K562 (cell line): ENCODE results near the gene SFN. TPM values are rescaled to one million over a fixed set of nuclear protein-coding genes. Genes with fewer than 3 reads are reported as not detected.

ENCODE experiments used
- ATAC-seq: fragments of 200-7000 bp; cut with Tn5 transposase; 3 replicates; pipeline ENCODE4 v1.9.1; 2020; ENCODE audit warnings: moderate library complexity
- BruUV-seq: library from RNA; stranded (reverse); fragments of 400-500 nt; replicated peaks from 2 replicates; lab custom pipeline; 2021; lab: Mats Ljungman, UMichigan
- CTCF ChIA-PET: fragments of 300-600 bp; formaldehyde crosslinking; extraction: SDS; loops from one replicate; lab custom pipeline; 2021; ENCODE audit warnings: low intra/inter-chr PET ratio; lab: Yijun Ruan, JAX
- POLR2A ChIA-PET: fragments of 300-600, 350-650 bp; sonication (Branson Sonifier 250); formaldehyde crosslinking; extraction: SDS; loops from one replicate; lab custom pipeline; 2021; ENCODE audit warnings: antibody characterized with exemption, inconsistent platforms; lab: Yijun Ruan, JAX
- DNase-seq, 4 experiments: peaks; one replicate each; pipeline versions ENCODE4 v3.0.0 to v3.0.0-alpha.2; 2011 to 2018; ENCODE audit warnings: low spot score in 3 of 4, mixed read lengths in 3 of 4; ENCODE audit errors: extremely low read depth in 1 of 4
- FAIRE-seq: peaks from 2 replicates; lab custom pipeline; 2011; peaks lifted over from hg19 to GRCh38; lab: Jason Lieb, UNC
- H2AFZ ChIP-seq: 2 replicates; pipeline ENCODE4 v1.6.0; 2011; ENCODE audit warnings: low read depth, low read length, control low read depth, inconsistent platforms
- H3K27ac ChIP-seq: fragments of 200-600 bp; 3 replicates; pipeline ENCODE4 v1.8.0; 2011; ENCODE audit warnings: low read depth, mild to moderate bottlenecking, control low read depth, inconsistent platforms, low read length, moderate library complexity, mixed read lengths; ENCODE audit errors: extremely low read depth
- H3K27me3 ChIP-seq, 2 experiments: fragments of 300-600 bp in 1 of 2; 2 replicates in 1 of 2; 3 replicates in 1 of 2; pipeline versions ENCODE4 v1.6.0 to v1.8.0; 2011; ENCODE audit warnings: inconsistent platforms in 2 of 2, low read length in 2 of 2, mild to moderate bottlenecking in 1 of 2, mixed read lengths in 1 of 2, moderate library complexity in 1 of 2; ENCODE audit not compliant: control insufficient read depth in 2 of 2, insufficient read depth in 2 of 2
- H3K36me3 ChIP-seq: fragments of 300-600 bp; 3 replicates; pipeline ENCODE4 v1.8.0; 2011; ENCODE audit warnings: mild to moderate bottlenecking, low read length, inconsistent platforms; ENCODE audit not compliant: control insufficient read depth, insufficient read depth
- H3K4me1 ChIP-seq, 2 experiments: fragments of 200-600 bp in 1 of 2; replicated peaks in 1 of 2; 2 replicates in 1 of 2; 3 replicates in 1 of 2; pipeline versions ENCODE4 v1.5.1 to v1.8.0; 2011; ENCODE audit warnings: inconsistent platforms in 2 of 2, low read length in 2 of 2, mild to moderate bottlenecking in 1 of 2, mixed read lengths in 1 of 2, moderate library complexity in 1 of 2; ENCODE audit not compliant: control insufficient read depth in 2 of 2, insufficient read depth in 2 of 2
- H3K4me2 ChIP-seq: 2 replicates; pipeline ENCODE4 v1.6.1; 2011; ENCODE audit warnings: low read length, control low read depth, inconsistent platforms, mixed read lengths; ENCODE audit not compliant: insufficient read depth
- H3K4me3 ChIP-seq: fragments of 200-600 bp; sonication (generic), shearing (Covaris generic); 2 replicates; pipeline ENCODE4 v1.5.1; 2016; ENCODE audit warnings: control low read depth, inconsistent platforms
- H3K79me2 ChIP-seq: fragments of 200-600 bp; 3 replicates; pipeline ENCODE4 v1.8.0; 2011; ENCODE audit warnings: low read length, inconsistent platforms; ENCODE audit not compliant: control insufficient read depth, insufficient read depth
- H3K9ac ChIP-seq, 2 experiments: 2 replicates each; pipeline versions ENCODE4 v1.6.0 to v1.6.1; 2011; ENCODE audit warnings: low read depth in 2 of 2, low read length in 2 of 2, control low read depth in 1 of 2, inconsistent platforms in 1 of 2, mild to moderate bottlenecking in 1 of 2, mixed read lengths in 1 of 2; ENCODE audit not compliant: insufficient read depth in 1 of 2
- H3K9me1 ChIP-seq: one replicate; pipeline ENCODE4 v1.6.0; 2011; ENCODE audit warnings: inconsistent platforms, mild to moderate bottlenecking, low read length, moderate library complexity; ENCODE audit not compliant: control insufficient read depth, insufficient read depth
- H3K9me3 ChIP-seq: replicated peaks from 2 replicates; pipeline ENCODE4 v1.5.1; 2011; ENCODE audit warnings: low read depth, low read length, inconsistent platforms; ENCODE audit not compliant: control insufficient read depth, insufficient read depth
- H4K20me1 ChIP-seq: replicated peaks from 2 replicates; pipeline ENCODE4 v1.6.1; 2011; ENCODE audit warnings: low read length, inconsistent platforms, mixed read lengths; ENCODE audit not compliant: control insufficient read depth, insufficient read depth
- CREB5 ChIP-seq: fragments of 250-450 bp; sonication (Bioruptor Pico); IDR thresholded peaks from 2 replicates; pipeline ENCODE4 v1.5.0; 2020; ENCODE audit warnings: mild to moderate bottlenecking
- CTCF ChIP-seq, 3 experiments: IDR thresholded peaks in 2 of 3; conservative IDR thresholded peaks in 1 of 3; 2 replicates each; pipeline ENCODE4 v1.5.1; 2011 to 2012; ENCODE audit warnings: low read length in 3 of 3, mild to moderate bottlenecking in 3 of 3, control low read depth in 2 of 3, improper control_type of control experiment in 1 of 3, inconsistent platforms in 1 of 3, low read depth in 1 of 3, mixed read lengths in 1 of 3, moderate library complexity in 1 of 3; ENCODE audit not compliant: insufficient read depth in 2 of 3
- FOXP1 ChIP-seq: sonication (generic); formaldehyde crosslinking; IDR thresholded peaks from 2 replicates; pipeline ENCODE4 v1.8.0; 2022; ENCODE audit warnings: mild to moderate bottlenecking, missing genetic modification reagents
- NELFE ChIP-seq: IDR thresholded peaks from 2 replicates; pipeline ENCODE4 v1.6.1; 2011; ENCODE audit warnings: mild to moderate bottlenecking; ENCODE audit not compliant: insufficient read depth, insufficient read length
- RFX1 ChIP-seq: fragments of 450-650 bp; IDR thresholded peaks from 2 replicates; pipeline ENCODE4 v1.6.1; 2016; ENCODE audit warnings: mild to moderate bottlenecking, moderate library complexity
- ZNF583 ChIP-seq: fragments of 250-450 bp; sonication (Bioruptor Pico); IDR thresholded peaks from 2 replicates; pipeline ENCODE4 v1.4.0; 2020
- WGBS: fragments of 100-300 bp; shearing (Covaris generic); methylation state at CpG from one replicate; pipeline ENCODE4 v1.1.6; 2016; ENCODE audit warnings: low coverage, mixed read lengths; ENCODE audit not compliant: insufficient coverage; ENCODE audit errors: missing lambda C conversion rate; 5-methylcytosine and 5-hydroxymethylcytosine counted together
- in situ Hi-C: fragments of 300-500 bp; cut with MboI; formaldehyde crosslinking; loops from 4 replicates; pipeline ENCODE4 v1.15.0; 2018; ENCODE audit warnings: inconsistent platforms, mixed read lengths
- intact Hi-C: fragments of 100-400 bp; cut with micrococcal nuclease; formaldehyde crosslinking; loops from 2 replicates; pipeline ENCODE4 v1.14.2; 2022
- polyA plus RNA-seq, 8 experiments: library from polyadenylated mRNA; depleted of rRNA in 4 of 8; stranded (reverse) in 5 of 8; unstranded in 3 of 8; fragments of >200 nt; fragmentation: Nextera tagmentation in 2 of 8; fragmentation: Illumina TruSeq in 1 of 8; extraction: Ambion mirVana in 2 of 8; extraction: Trizol in 1 of 8; gene quantifications; 2 replicates each; pipeline versions ENCODE4 v1.2.1 to v1.2.3, GENCODE V29; 2011 to 2014; ENCODE audit warnings: inconsistent platforms in 1 of 8, missing spikeins in 1 of 8
- total RNA-seq, 7 experiments: library from RNA; depleted of rRNA in 6 of 7; stranded (reverse); fragments of >200 nt in 6 of 7; fragmentation: Illumina TruSeq in 2 of 7; extraction: Trizol in 2 of 7; gene quantifications; 2 replicates each; pipeline versions ENCODE4 v1.2.1 to v1.2.3, GENCODE V29; 2011 to 2021; ENCODE audit warnings: low replicate concordance in 1 of 7

Gene SFN
- total and polyA plus RNA-seq, 9 of the 15 experiments (the other 6 are each of a cell fraction or from before 2014, with no cell fraction given): 0.10 to 3.8 (median 2.0) TPM

DNA sequence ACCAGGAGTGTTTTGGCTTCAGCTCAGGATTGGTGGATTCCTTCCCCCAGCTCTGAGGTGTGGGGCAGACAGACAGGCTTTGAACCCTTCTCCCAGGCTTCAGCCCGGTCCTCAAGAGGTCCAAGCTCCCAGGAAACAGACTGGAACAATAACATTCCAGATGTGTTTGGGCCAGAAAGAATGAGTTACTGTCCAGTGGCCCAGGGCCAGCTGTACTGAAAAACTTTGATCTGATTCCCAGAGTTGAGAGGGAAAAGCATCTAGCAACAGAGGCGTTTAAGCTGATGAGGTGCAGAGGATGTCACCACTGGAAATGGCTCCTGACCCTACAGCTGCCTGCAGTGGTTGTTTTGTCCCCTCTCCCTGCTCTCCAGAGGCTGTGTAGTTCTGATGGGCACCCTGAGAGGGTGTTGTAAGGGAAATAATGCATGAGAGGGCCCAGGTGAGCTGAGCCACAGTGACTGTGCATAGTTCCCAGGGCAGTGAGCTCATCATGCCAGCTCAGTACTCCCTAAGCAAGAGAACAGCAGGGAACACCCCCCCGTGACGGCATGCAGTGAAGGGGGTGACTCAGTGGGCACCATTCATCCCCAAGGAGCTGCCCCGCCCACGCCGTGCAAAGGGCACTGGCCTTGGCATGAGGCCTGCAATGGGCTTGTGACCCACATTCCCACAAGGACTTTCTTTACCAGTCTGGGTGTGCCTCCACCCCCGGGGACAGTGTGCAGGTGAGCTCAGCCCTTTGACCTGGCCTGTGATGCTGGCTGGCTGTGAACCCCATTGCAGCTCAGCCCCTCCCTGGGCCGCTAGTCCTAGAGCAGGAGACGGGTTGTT, 13.8 kb upstream of the SFN start (continued):
- TF ChIP-seq CREB5 (CRISPR knock-in tag): no peak

DNA sequence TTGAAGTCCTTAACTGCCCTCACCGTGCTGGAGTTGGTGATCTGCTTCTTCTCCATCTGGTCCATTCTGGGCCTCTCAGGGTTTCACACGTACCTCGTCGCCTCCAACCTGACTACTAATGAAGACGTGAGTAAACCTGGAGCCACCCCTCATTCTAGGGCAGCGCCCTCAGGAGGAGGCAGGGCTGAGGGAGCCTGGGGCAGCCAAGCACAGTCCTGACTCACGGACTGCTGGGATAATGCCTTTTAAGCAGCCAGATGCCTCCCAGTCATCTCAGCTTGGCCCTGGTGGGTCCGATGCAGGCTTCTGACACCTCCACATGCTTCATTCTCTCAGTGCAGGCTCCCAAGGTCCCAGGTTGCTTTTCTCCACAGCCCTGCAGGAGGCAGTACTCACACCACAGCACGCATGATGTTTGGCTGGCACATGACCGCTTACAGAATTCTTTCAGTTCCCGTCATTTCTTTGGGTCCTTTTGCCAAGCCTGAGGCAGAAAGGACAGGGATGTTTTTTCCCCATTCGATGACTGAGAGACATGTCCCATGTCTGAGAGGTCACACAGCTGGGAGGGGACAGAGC, 11.8 kb upstream of the SFN start:
- peaks cover 86% of the 10 kb centered on the region; the same call in 2 of the 3 replicates for H3K36me3 ChIP-seq

More for the DNA sequence above, 11.8 kb upstream of the SFN start:
- no peak overlapping the region for H3K4me3 ChIP-seq
- no peak for TF ChIP-seq FOXP1
- TF ChIP-seq NELFE: no peak
- no peak for TF ChIP-seq ZNF583
- peak in 2 of 3 experiments; percentile 15 to 24; a peak in 2 of 6 replicates for TF ChIP-seq CTCF (IDR thresholded peaks at IDR 0.05 in 2 of 3, conservative IDR thresholded peaks at IDR 0.05 in 1 of 3; ENCODE audit: insufficient read depth in 2 of 3, low read depth in 1 of 3, low read length in 3 of 3)
- no peak for TF ChIP-seq RFX1
- ChIA-PET CTCF (interaction anchor here (0.7 kb wide), 1 partner anchor 27 kb away, joined by 3 read pairs; no protein-coding TSS in a partner anchor), POLR2A (interaction anchor here (0.9 to 3.2 kb wide), 6 partner anchors 10 to 351 kb away, joined by 3 to 11 read pairs (median 3); no protein-coding TSS in a partner anchor)
- H3K9me3 ChIP-seq: no peaks in the 10 kb centered on the region
- WGBS: 82% methylated on average over 12 of the region's 12 CpGs
- peaks cover 8% of the 10 kb centered on the region for H3K9me1 ChIP-seq
- intact Hi-C loops (no loop called here), in situ Hi-C loops (no loop called here)
- H2AFZ ChIP-seq: no peak overlapping the region
- H3K4me1 ChIP-seq: peaks cover 0 to 10% of the 10 kb centered on the region in 2 experiments; a peak in 3 of 5 replicates
- no peaks in the 10 kb centered on the region for H3K79me2 ChIP-seq
- ATAC-seq (no peak), FAIRE-seq (no peak), DNase-seq (no peak)
- peaks cover 13% of the 10 kb centered on the region for H4K20me1 ChIP-seq
- H3K9ac ChIP-seq: peak overlapping the region in 1 of 2 experiments; percentile 23; a peak in 2 of 4 replicates
- no peaks in the 10 kb centered on the region for H3K27me3 ChIP-seq
- no TSS peak for BruUV-seq
- no peak overlapping the region for H3K4me2 ChIP-seq
- no peak overlapping the region for H3K27ac ChIP-seq
